Activated CD4-positive, CD25-positive, alpha-beta regulatory T cell (primary cell): ENCODE results near the gene RASL12.

ENCODE experiments used
- DNase-seq, 4 experiments: peaks; one replicate each; lab custom pipeline; 2025; lab: John Stamatoyannopoulos, UW

RASL12 gene

DNA sequence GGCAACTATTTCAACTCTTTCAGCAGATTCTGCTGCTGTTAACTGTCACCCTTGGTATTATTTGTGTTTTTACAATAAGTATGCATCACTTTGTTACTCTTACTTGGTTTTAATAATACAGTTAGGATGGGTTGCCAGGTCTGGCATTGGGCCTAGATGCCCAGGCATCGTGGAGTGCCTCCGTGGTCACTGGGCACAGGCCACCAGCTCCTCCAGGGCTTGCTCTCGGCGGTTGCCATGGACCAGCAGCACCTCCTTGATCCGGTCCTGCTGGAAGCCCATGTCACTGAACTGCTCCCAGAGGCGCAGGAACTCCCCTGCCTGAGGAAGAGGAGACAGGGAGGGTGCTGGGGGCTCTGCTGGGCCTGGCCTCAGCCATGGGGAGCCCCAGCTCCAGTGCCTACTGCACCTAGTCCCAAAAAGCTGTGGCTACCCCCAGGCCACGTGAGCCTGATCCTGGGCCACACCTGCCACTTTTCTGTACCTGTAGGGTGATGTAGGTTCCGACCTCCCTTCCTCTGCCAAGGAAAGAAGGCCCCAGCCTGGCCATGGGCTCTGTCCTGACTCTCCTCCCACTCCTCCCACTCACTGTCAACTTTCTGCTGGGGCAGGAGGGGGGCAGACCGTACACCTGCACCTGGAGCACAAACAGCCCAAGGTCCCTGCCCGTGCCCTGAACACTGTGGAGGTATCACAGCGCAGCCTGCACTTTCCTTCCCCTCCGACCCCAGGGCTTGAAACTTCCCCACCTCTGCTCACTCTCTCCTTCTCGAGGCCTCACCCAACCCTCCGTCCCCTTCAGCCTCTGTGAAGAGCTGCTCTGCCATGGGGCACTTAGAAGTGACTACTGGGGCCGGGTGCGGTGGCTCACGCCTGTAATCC is 25.4 kb upstream of the RASL12 start:
- no peak for DNase-seq

GRCh38 chr15:65091946-65092770 is 24.4 kb upstream of the RASL12 start:
- no peak for DNase-seq

DNA sequence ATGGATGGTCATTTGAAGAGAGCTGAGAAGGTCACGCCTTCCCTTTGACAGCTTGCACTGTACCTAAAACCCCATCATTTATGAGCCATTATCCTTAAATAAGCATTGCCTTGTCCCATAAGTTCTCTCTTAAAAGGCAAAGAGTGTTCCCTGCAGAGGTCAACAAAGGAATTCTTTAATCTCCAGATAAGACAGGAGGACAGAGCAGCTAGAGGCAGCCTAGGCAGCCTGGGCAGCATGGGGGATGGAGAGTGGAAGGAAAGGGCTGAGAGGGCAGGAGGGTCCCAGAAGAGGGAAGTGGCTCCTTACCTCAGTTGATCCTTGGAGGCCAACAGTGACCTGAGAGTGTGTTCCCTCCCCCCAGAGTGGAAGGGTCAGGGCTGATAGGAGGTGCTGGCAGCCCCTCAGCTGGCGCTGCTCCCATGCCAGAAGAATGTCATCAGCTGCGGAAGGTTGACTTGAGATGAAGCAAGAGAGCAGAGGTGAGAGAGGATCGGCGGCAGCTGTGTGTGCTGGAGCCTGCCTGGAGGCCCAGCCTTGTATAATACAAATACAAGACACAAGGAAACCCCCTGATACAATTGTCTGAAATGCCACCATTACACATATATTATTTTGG is 21.5 kb upstream of the RASL12 start:
- no peak for DNase-seq

DNA sequence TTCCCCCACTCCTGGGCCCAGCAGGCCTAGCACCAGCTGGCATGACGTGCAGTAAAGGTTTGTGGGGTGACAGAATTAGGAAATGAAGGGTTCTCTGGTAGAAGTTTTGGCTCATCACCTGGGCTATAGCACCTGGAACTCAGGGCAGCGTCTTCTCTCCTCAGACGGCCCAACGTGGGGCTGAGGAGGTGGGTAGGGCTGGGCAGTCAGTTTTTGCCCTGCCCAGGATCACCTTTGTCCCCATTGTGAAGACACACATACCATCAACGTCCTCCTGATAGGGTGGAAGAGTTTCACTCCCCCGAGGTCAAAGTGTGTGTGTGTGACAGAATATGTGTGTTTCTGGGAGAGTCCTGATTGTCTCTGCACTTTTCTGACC is 20.8 kb upstream of the RASL12 start:
- no peak for DNase-seq

DNA sequence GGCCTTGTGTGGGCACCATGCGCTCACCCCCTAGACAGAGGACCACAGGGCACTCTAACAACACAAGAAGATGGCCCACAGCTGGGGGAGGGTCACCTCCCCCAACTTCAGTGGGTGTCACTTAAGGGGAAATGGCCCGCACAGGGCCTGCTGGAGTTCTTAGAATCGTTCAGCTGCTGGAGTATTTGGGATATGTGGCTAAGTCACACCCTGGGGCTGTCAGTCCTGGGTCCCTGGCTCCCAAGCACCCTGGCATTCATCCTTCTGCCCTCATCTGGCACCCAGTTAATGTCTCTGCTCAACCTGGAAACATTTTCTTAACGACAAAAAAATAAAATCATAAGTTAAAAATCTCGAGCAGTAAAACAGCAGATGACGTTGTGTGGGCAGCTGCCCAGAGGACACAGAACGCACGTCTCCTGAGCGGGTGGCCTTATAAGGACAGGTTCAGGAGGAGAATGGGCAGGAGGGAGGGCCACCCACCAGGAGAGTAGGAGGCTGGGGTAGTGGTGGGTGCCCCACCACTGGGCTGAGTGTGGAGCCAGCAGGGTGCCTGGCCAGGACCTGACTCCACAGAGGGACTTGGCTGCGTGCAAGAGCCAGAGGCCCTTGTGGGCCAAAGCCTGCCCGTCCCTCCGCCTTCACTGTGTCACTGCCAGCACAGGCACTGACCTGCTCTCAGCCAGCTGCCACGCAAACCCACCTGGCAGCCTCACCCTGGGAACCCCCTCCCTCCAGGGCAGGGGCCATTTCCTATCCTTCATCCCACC is 20.3 kb upstream of the RASL12 start:
- DNase-seq: no peak

- no peak for DNase-seq
Measured at GRCh38 chr15:65087411-65087810, 19.6 kb upstream of the RASL12 start.

DNA sequence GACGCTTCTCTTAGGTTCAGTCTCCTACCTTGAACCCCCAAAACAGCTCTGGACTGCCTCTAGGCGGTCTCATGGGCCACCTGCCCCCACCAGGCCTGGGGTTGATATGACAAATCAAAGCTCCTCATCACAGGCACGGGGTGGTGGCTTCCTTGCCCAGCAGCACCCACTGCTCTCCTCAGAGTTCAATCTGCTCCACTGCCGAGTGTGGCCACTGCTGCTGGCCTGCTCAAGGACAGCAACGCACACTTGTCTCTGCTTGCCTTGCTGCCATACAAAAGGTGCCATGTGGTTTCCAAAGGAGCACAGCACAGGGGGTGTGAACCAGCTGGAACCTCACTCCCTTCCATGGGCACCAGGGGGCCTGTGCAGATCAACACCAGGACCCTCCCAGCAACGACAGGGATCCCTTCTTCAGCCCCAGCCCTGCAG is 18.9 kb upstream of the RASL12 start:
- no peak for DNase-seq

- DNase-seq: no peak
Measured at GRCh38 chr15:65085990-65086679, 18.3 kb upstream of the RASL12 start.

DNA sequence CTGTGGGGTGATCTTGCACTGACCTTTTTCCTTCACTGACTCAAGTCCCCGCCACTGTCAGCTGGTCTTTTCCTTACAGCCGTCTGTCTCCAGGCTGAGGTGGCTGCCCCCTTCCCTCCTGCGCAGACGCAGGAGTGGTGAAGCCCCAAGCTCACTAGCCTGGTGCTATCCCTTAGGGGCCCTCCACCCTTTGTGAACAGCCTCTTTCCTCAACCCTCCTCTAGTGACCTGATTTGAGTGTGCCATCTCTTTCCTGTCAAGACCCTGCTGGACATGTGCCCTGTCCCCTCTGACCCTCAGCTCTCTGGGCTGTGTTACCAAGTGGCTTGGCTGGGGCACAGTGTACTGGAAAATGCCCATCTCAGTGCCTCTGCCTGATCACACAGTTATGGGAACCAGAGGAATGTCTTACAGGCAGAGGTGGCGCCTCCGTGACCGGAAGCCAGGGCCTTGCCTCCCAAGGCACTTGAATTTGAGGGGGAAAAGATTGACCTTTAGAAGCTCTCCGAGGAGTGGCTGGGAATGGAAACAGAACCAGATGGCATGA is 17.5 kb upstream of the RASL12 start:
- no peak for DNase-seq

DNA sequence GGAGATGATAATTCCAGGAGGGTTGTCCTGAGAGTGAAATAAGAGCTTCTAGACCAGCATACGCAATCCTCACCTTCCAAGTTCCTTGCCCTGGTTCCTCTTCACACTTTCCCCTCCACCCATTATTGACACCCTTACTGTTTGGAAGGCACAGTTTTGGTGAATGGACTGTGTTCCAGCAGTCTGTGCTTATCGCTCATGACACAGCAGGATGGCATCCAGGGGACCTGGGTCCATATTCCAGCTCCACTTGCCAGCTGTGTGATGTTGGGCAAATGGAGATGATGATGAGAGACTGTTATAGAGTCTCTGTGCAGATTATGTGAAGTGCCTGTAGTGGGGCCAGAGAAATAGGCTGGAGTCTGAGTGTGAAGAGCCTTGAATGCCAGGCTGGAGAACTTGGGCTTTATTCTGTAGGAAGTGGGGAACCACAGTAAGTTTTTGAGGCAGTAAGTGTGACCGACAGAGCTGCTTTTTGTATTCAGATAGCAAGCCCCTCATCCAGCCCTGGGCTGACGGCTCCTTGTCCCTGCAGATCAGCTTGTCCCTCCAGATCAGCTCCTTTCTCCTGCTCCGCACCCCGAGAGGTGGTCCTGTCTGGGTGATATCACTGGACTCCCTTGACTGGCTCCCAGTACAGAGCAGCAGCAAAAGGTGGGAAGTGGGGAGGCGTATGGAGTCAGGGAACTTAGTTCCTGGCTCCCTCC is 16.9 kb upstream of the RASL12 start:
- no peak for DNase-seq

DNA sequence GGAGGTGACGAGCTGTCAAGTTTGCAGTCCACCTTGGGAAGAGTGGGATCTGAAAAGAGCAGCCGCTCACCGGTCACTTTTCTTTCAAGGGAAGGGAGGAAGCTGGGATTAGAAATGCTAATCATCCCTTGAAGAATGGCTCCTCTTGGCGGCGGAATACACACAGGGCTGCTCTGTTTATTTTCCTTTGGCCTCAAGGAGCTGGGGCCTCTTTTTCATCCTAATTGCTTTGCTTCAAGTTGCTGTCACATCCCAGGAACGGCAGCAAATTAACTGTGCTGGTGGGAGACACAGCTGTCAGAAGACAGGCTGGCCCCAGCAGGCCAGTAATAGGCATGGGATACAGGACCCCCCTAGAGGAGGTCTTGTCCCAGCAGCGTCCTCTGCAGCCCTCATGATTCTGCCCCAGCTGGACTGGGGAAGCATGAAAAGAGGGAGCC is 15.5 kb upstream of the RASL12 start:
- no peak for DNase-seq

- DNase-seq: no peak
Measured at GRCh38 chr15:65082303-65082953, 14.6 kb upstream of the RASL12 start.

GRCh38 chr15:65081758-65082157 is 14.0 kb upstream of the RASL12 start:
- no peak for DNase-seq

- DNase-seq: no peak
Measured at GRCh38 chr15:65081270-65081669, 13.5 kb upstream of the RASL12 start.

DNA sequence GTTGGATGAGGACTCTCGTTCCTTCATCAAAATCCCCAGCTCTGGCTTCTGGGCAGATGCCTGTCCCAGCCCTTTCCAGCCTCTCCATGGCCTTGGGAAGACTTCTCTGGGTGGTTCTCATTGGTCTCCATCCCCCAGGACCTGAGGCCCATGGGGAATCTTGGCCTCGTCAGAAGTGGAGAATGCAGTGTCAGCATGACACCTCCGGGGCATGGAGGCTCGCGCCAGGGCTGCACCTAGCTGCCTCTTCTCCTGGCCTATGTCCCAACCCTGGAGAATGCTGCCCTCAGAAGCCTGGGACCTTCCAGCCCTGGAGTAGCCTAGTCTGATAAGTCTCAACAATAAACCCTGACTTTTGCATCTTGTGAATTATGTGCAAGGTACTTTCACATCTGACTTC is 11.8 kb upstream of the RASL12 start:
- DNase-seq: no peak

DNA sequence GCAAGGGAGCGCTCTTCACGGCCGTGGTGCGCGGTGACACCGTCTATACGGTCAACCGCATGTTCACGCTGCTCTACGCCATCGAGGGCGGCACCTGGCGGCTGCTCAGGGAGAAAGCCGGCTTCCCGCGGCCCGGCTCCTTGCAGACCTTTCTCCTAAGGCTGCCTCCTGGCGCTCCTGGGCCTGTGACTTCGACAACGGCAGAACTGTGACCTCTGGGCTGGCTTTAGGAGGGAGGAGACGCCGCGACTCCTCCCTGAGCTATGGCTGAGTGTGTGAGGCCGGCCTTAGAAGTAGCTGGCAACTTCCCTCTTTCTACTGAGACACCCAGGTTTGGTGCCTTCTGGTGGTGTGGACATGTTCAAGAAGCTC is 10.2 kb upstream of the RASL12 start:
- DNase-seq: peak in 2 of 4 experiments; percentile 6 to 14

GRCh38 chr15:65077291-65077980 is 9.6 kb upstream of the RASL12 start:
- DNase-seq: no peak

DNA sequence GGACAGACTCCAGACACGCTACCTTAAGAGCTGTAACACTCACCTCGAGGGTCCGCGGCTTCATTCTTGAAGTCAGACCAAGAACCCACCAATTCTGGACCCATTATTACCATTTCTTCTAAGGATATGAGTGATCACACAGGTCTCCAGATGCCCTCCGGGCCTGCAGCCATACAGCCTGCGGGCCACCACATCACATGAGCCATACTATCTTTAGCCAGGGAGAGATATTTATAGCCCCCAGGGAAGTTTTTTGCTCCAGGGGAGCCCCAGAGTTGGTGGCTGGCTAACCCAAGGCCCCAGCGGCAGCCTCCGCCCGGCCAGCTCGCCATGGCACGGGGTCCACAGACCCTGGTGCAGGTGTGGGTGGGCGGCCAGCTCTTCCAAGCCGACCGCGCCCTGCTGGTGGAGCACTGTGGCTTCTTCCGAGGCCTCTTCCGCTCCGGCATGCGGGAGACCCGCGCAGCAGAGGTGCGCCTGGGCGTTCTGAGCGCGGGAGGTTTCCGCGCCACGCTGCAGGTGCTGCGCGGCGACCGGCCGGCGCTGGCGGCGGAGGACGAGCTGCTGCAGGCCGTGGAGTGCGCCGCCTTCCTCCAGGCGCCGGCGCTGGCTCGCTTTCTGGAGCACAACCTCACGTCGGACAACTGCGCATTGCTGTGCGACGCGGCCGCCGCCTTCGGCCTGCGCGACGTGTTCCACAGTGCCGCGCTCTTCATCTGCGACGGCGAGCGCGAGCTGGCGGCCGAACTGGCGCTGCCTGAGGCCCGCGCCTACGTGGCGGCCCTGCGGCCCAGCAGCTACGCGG is 8.9 kb upstream of the RASL12 start, which contains the start of gene KBTBD13:
Gene KBTBD13, plus strand, starts transcription at position 261 of the 805 bp plus-strand sequence. Its CDS starts 70 bp downstream, at position 331.
- no peak for DNase-seq
